Suprapubic skin (tissue), 4 donors: ENCODE measurements around the gene CYP4B1. TPM values are rescaled to one million over a fixed set of nuclear protein-coding genes. Genes with fewer than 3 reads are reported as not detected.

Source experiments
- DNase-seq, 2 donors: peaks; one replicate each; pipeline ENCODE4 v3.0.0-alpha.2; 2019; ENCODE audit warnings: low spot score in 2 of 2
- H3K27ac ChIP-seq: fragments of 200-600 bp; sonication (generic); one replicate; pipeline ENCODE4 v1.5.1; 2019
- H3K27me3 ChIP-seq: fragments of 200-600 bp; sonication (generic); one replicate; pipeline ENCODE4 v1.5.1; 2019
- H3K36me3 ChIP-seq: fragments of 200-600 bp; sonication (generic); one replicate; pipeline ENCODE4 v1.5.1; 2019
- H3K4me1 ChIP-seq: fragments of 200-600 bp; sonication (generic); one replicate; pipeline ENCODE4 v1.5.1; 2019
- H3K4me3 ChIP-seq: fragments of 200-600 bp; sonication (generic); one replicate; pipeline ENCODE4 v1.5.1; 2019; ENCODE audit warnings: mild to moderate bottlenecking
- H3K9me3 ChIP-seq: fragments of 200-600 bp; sonication (generic); one replicate; pipeline ENCODE4 v1.5.1; 2019
- CTCF ChIP-seq, 2 donors: fragments of 200-600 bp in 1 of 2; fragments of 450-650 bp in 1 of 2; sonication (generic) in 1 of 2; IDR thresholded peaks; one replicate each; pipeline ENCODE4 v1.5.1; 2016 to 2019; ENCODE audit warnings: antibody characterized with exemption in 2 of 2, mild to moderate bottlenecking in 1 of 2, moderate library complexity in 1 of 2
- EP300 ChIP-seq: sonication (generic); formaldehyde crosslinking; IDR thresholded peaks from one replicate; pipeline ENCODE4 v1.6.1; 2017; ENCODE audit warnings: antibody characterized with exemption
- POLR2A ChIP-seq, 2 donors: fragments of 450-650 bp; IDR thresholded peaks; one replicate each; pipeline ENCODE4 v1.6.1; 2017; ENCODE audit warnings: antibody characterized with exemption in 2 of 2, mild to moderate bottlenecking in 2 of 2, moderate library complexity in 2 of 2
- POLR2AphosphoS5 ChIP-seq, 3 donors: sonication (generic); formaldehyde crosslinking; IDR thresholded peaks; one replicate each; pipeline ENCODE4 v1.6.1; 2017; ENCODE audit warnings: antibody characterized with exemption in 3 of 3
- WGBS: methylation state at CpG from one replicate; pipeline ENCODE4 v1.1.5; 2018; 5-methylcytosine and 5-hydroxymethylcytosine counted together
- total RNA-seq, 4 donors: library from RNA; depleted of rRNA; stranded (reverse); fragments of >200 nt; gene quantifications; one replicate each; pipeline ENCODE4 v1.1.0, GENCODE V29; 2016

Gene CYP4B1
- total RNA-seq, 4 donors from 2014 or later, result 61.8 to 116 (median 88.6) TPM

DNA sequence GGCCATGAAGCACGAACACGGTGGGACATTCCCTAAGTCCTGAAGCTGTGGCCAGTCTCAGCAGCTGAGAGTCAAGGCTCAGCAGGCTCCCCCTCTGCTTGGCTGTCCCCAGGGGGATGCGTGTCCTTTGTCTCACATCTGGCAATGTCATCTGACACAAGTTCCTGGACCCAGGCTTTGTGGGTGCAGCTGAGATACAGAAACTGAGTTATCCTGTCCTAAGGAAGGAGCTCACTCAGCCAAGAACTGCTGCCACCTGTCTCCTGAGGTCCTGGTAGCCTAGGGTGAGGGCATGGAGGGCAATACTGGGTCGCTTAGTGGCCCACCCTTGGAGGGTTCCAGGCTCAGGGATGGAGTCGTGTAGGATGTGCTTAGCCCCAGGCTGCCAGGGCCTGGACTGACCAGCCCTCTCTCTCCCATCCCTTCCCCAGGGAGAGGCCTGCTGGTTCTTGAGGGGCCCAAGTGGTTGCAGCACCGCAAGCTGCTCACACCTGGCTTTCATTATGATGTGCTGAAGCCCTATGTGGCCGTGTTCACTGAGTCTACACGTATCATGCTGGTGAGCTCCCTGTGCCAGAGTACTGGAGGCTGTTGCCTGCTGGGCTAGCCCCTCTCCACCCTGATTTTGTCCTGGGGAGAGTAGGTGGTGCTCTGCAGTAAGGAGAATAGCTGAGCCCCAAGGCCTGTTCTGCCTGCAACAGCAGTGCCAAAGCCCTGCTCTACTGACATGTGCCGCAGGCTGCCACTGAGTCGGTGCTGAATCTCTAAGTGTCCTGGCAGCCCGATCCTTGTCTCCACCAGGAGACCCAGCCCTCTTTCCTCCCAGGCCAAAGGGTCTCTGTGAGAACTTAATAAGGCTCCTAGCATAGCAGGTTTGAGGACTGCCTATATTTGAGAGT, 13.5 kb downstream of the CYP4B1 start:
- Histone ChIP-seq H3K27ac (no peak overlapping the region), H3K4me3 (no peak overlapping the region), H3K27me3 (no peaks in the 10 kb centered on the region), H3K4me1 (peaks cover 7% of the 10 kb centered on the region), H3K9me3 (no peaks in the 10 kb centered on the region), H3K36me3 (peaks cover 60% of the 10 kb centered on the region)
- 68% methylated on average over 8 of the region's 11 CpGs for WGBS
- no peak for TF ChIP-seq POLR2A (IDR thresholded peaks at IDR 0.05)
- no peak for TF ChIP-seq CTCF (IDR thresholded peaks at IDR 0.05)
- no peak for TF ChIP-seq EP300
- TF ChIP-seq POLR2AphosphoS5 (IDR thresholded peaks at IDR 0.05), result no peak
- no peak for DNase-seq

DNA sequence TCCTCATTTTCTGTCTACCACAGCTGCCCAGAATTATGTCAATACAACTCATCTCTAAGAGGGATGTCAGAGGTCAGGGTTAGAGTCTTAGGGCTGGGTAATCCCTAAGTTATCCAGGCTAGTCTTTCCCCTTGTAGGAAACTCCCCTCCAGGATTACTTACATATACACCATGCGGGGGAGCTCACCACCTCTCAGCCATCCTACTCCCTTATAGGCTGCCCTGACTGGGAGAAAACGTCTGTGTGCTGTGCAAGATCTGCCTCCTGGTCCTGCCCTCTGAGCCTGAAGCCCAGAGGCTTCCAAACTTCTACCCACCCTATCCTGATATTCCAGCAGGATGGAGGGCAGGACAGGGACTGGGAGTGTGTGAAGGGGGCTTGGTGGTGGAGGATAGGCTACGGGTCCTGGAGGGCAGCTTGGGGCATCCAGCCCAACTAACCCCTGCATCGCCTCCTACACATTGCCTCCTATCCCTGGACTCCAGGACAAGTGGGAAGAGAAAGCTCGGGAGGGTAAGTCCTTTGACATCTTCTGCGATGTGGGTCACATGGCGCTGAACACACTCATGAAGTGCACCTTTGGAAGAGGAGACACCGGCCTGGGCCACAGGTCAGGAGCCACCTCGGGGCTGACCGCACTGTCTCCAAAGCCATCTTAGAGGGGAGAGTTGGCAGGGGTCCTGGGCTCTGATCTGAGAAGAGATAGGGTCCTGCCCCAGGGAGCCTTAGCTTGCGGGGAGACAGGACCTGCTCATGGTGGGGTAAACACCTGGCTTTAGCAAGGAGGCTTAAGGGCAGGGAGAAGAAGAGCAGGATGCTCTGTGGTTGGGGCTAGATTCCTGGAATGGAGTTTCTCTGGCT, 14.4 kb downstream of the CYP4B1 start:
- no peaks in the 10 kb centered on the region for H3K4me1 ChIP-seq
- WGBS, result 89% methylated on average over 10 of the region's 11 CpGs
- no peak overlapping the region for H3K27ac ChIP-seq
- no peak overlapping the region for H3K4me3 ChIP-seq
- TF ChIP-seq POLR2AphosphoS5 (IDR thresholded peaks at IDR 0.05) (no peak), EP300 (no peak), CTCF (IDR thresholded peaks at IDR 0.05) (no peak), POLR2A (IDR thresholded peaks at IDR 0.05) (no peak)
- no peaks in the 10 kb centered on the region for H3K9me3 ChIP-seq
- no peak for DNase-seq
- H3K36me3 ChIP-seq, result peaks cover 69% of the 10 kb centered on the region
- no peaks in the 10 kb centered on the region for H3K27me3 ChIP-seq

- WGBS, result 94% methylated on average over 9 of the region's 9 CpGs
- Histone ChIP-seq H3K27me3 (no peaks in the 10 kb centered on the region), H3K4me3 (no peak overlapping the region), H3K36me3 (peaks cover 74% of the 10 kb centered on the region), H3K9me3 (no peaks in the 10 kb centered on the region), H3K4me1 (no peaks in the 10 kb centered on the region), H3K27ac (no peak overlapping the region)
- DNase-seq, result no peak
- no peak for TF ChIP-seq EP300
- no peak for TF ChIP-seq CTCF (IDR thresholded peaks at IDR 0.05)
- no peak for TF ChIP-seq POLR2AphosphoS5 (IDR thresholded peaks at IDR 0.05)
- no peak for TF ChIP-seq POLR2A (IDR thresholded peaks at IDR 0.05)
These were observed 15.1 kb downstream of the CYP4B1 start for GRCh38 chr1:46813858-46814396.

GRCh38 chr1:46815133-46815532, 16.3 kb downstream of the CYP4B1 start:
- Histone ChIP-seq H3K4me1 (no peaks in the 10 kb centered on the region), H3K27me3 (no peaks in the 10 kb centered on the region), H3K27ac (no peak overlapping the region), H3K36me3 (peaks cover 74% of the 10 kb centered on the region), H3K4me3 (no peak overlapping the region), H3K9me3 (no peaks in the 10 kb centered on the region)
- TF ChIP-seq CTCF (IDR thresholded peaks at IDR 0.05), result no peak
- TF ChIP-seq EP300, result no peak
- TF ChIP-seq POLR2A (IDR thresholded peaks at IDR 0.05), result no peak
- no peak for TF ChIP-seq POLR2AphosphoS5 (IDR thresholded peaks at IDR 0.05)
- no peak for DNase-seq
- 93% methylated on average over 6 of the region's 6 CpGs for WGBS
